GM12878 (cell line): ENCODE measurements around the gene SERPINI1. TPM values are rescaled to one million over a fixed set of nuclear protein-coding genes. Genes with fewer than 3 reads are reported as not detected.

Experiments used
- BCL11A ChIP-seq: IDR thresholded peaks from 2 replicates; pipeline ENCODE4 v1.6.1; 2011; ENCODE audit warnings: low read depth, low read length
- CBFB ChIP-seq: IDR thresholded peaks from 2 replicates; pipeline ENCODE4 v1.6.1; 2016; ENCODE audit warnings: antibody characterized with exemption, low read depth
- HSF1 ChIP-seq: fragments of 150-350 bp; IDR thresholded peaks from 2 replicates; pipeline ENCODE4 v1.6.1; 2014; ENCODE audit warnings: mild to moderate bottlenecking, low read depth, low read length
- JUNB ChIP-seq: IDR thresholded peaks from 2 replicates; pipeline ENCODE4 v1.6.1; 2016; ENCODE audit warnings: antibody characterized with exemption, mild to moderate bottlenecking
- MAX ChIP-seq: IDR thresholded peaks from 2 replicates; pipeline ENCODE4 v1.6.1; 2012; ENCODE audit warnings: low read depth, low read length, improper control_type of control experiment
- MEF2B ChIP-seq: fragments of 450-650 bp; IDR thresholded peaks from 2 replicates; pipeline ENCODE4 v1.6.1; 2018; ENCODE audit warnings: mild to moderate bottlenecking, moderate library complexity; ENCODE audit not compliant: partially characterized antibody, poor library complexity, severe bottlenecking
- NFYB ChIP-seq: IDR thresholded peaks from 2 replicates; pipeline ENCODE4 v1.6.1; 2011; ENCODE audit warnings: low read depth, mild to moderate bottlenecking, low read length, improper control_type of control experiment, moderate library complexity; ENCODE audit not compliant: insufficient read depth
- NR2C2 ChIP-seq: IDR thresholded peaks from 2 replicates; pipeline ENCODE4 v1.6.1; 2011; ENCODE audit warnings: borderline replicate concordance, low read depth; ENCODE audit not compliant: control insufficient read depth, insufficient read length
- RCOR1 ChIP-seq: conservative IDR thresholded peaks from 2 replicates; pipeline ENCODE4 v1.6.1; 2012; ENCODE audit warnings: low read depth, low read length, improper control_type of control experiment
- RUNX3 ChIP-seq: IDR thresholded peaks from 2 replicates; pipeline ENCODE4 v1.6.1; 2012; ENCODE audit warnings: low read length, inconsistent platforms
- SMAD1 ChIP-seq: fragments of 450-650 bp; IDR thresholded peaks from 2 replicates; pipeline ENCODE4 v1.6.1; 2018; ENCODE audit warnings: mild to moderate bottlenecking, low read depth; ENCODE audit not compliant: partially characterized antibody
- SP1 ChIP-seq: IDR thresholded peaks from one replicate; pipeline ENCODE4 v1.6.1; 2011; ENCODE audit warnings: low read depth, low read length
- SUPT20H ChIP-seq: IDR thresholded peaks from 2 replicates; pipeline ENCODE4 v1.6.1; 2011; ENCODE audit warnings: low read depth, mild to moderate bottlenecking, low read length, moderate library complexity, borderline replicate concordance; ENCODE audit not compliant: control insufficient read depth
- WRNIP1 ChIP-seq: IDR thresholded peaks from 2 replicates; pipeline ENCODE4 v1.6.1; 2011; ENCODE audit warnings: low read depth, low read length, improper control_type of control experiment, borderline replicate concordance
- YBX1 ChIP-seq: fragments of 450-650 bp; IDR thresholded peaks from 2 replicates; pipeline ENCODE4 v1.6.1; 2016; ENCODE audit warnings: antibody characterized with exemption
- ZNF217 ChIP-seq: fragments of 450-650 bp; IDR thresholded peaks from 2 replicates; pipeline ENCODE4 v1.6.1; 2017; ENCODE audit warnings: antibody characterized with exemption, mild to moderate bottlenecking
- polyA plus RNA-seq, 11 experiments: library from polyadenylated mRNA; depleted of rRNA in 4 of 11; unstranded in 6 of 11; stranded (reverse) in 5 of 11; fragments of >200 nt; fragmentation: Nextera tagmentation in 4 of 11; fragmentation: Illumina TruSeq in 1 of 11; extraction: Ambion mirVana in 4 of 11; extraction: Trizol in 1 of 11; gene quantifications; 1 replicate in 1 of 11; 2 replicates in 10 of 11; pipeline versions ENCODE4 v1.2.1 to v1.2.3, GENCODE V29; 2011 to 2016; ENCODE audit warnings: inconsistent platforms in 2 of 11, missing spikeins in 2 of 11, low read depth in 1 of 11
- total RNA-seq, 4 experiments: library from RNA; depleted of rRNA in 3 of 4; stranded (reverse); fragments of >200 nt in 3 of 4; fragmentation: Illumina TruSeq in 1 of 4; extraction: Trizol in 1 of 4; gene quantifications; 2 replicates each; pipeline versions ENCODE4 v1.2.1 to v1.2.3, GENCODE V29; 2013 to 2021
- TF ChIP-seq, protein P1 (sequence below): fragments of 450-650 bp; IDR thresholded peaks from 2 replicates; pipeline ENCODE4 v1.6.1; 2017; ENCODE audit warnings: borderline replicate concordance
- TF ChIP-seq, protein P2 (sequence below): fragments of 450-650 bp; formaldehyde crosslinking; IDR thresholded peaks from 2 replicates; pipeline ENCODE4 v1.4.0; 2020; ENCODE audit warnings: mild to moderate bottlenecking, moderate library complexity
- TF ChIP-seq, protein P3 (sequence below): IDR thresholded peaks from 2 replicates; pipeline ENCODE4 v1.6.1; 2012; ENCODE audit warnings: low read length, inconsistent platforms
- TF ChIP-seq, protein P4 (sequence below): IDR thresholded peaks from 2 replicates; pipeline ENCODE4 v1.6.1; 2011; ENCODE audit warnings: low read depth, mild to moderate bottlenecking, low read length, moderate library complexity, borderline replicate concordance; ENCODE audit errors: extremely low read depth
- TF ChIP-seq, protein P5 (sequence below): fragments of 450-650 bp; IDR thresholded peaks from 2 replicates; pipeline ENCODE4 v1.6.1; 2014; ENCODE audit warnings: mild to moderate bottlenecking

SERPINI1 gene
- total and polyA plus RNA-seq, 10 of the 15 experiments (the other 5 are each of a cell fraction or from before 2014, with no cell fraction given), result 1.5 to 7.6 (median 3.6) TPM

- TF ChIP-seq, protein P1, sequence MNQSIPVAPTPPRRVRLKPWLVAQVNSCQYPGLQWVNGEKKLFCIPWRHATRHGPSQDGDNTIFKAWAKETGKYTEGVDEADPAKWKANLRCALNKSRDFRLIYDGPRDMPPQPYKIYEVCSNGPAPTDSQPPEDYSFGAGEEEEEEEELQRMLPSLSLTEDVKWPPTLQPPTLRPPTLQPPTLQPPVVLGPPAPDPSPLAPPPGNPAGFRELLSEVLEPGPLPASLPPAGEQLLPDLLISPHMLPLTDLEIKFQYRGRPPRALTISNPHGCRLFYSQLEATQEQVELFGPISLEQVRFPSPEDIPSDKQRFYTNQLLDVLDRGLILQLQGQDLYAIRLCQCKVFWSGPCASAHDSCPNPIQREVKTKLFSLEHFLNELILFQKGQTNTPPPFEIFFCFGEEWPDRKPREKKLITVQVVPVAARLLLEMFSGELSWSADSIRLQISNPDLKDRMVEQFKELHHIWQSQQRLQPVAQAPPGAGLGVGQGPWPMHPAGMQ, result no peak
- no peak for TF ChIP-seq YBX1
- TF ChIP-seq RUNX3, result peak; percentile 59; the same call in 1 of the 2 replicates
- TF ChIP-seq, protein P2, sequence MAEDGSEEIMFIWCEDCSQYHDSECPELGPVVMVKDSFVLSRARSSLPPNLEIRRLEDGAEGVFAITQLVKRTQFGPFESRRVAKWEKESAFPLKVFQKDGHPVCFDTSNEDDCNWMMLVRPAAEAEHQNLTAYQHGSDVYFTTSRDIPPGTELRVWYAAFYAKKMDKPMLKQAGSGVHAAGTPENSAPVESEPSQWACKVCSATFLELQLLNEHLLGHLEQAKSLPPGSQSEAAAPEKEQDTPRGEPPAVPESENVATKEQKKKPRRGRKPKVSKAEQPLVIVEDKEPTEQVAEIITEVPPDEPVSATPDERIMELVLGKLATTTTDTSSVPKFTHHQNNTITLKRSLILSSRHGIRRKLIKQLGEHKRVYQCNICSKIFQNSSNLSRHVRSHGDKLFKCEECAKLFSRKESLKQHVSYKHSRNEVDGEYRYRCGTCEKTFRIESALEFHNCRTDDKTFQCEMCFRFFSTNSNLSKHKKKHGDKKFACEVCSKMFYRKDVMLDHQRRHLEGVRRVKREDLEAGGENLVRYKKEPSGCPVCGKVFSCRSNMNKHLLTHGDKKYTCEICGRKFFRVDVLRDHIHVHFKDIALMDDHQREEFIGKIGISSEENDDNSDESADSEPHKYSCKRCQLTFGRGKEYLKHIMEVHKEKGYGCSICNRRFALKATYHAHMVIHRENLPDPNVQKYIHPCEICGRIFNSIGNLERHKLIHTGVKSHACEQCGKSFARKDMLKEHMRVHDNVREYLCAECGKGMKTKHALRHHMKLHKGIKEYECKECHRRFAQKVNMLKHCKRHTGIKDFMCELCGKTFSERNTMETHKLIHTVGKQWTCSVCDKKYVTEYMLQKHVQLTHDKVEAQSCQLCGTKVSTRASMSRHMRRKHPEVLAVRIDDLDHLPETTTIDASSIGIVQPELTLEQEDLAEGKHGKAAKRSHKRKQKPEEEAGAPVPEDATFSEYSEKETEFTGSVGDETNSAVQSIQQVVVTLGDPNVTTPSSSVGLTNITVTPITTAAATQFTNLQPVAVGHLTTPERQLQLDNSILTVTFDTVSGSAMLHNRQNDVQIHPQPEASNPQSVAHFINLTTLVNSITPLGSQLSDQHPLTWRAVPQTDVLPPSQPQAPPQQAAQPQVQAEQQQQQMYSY, result no peak
- no peak for TF ChIP-seq CBFB
- no peak for TF ChIP-seq NR2C2
- no peak for TF ChIP-seq MAX
- TF ChIP-seq WRNIP1, result no peak
- TF ChIP-seq, protein P3, sequence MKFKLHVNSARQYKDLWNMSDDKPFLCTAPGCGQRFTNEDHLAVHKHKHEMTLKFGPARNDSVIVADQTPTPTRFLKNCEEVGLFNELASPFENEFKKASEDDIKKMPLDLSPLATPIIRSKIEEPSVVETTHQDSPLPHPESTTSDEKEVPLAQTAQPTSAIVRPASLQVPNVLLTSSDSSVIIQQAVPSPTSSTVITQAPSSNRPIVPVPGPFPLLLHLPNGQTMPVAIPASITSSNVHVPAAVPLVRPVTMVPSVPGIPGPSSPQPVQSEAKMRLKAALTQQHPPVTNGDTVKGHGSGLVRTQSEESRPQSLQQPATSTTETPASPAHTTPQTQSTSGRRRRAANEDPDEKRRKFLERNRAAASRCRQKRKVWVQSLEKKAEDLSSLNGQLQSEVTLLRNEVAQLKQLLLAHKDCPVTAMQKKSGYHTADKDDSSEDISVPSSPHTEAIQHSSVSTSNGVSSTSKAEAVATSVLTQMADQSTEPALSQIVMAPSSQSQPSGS, result peak; percentile 39; the same call in 1 of the 2 replicates
- TF ChIP-seq, protein P4, sequence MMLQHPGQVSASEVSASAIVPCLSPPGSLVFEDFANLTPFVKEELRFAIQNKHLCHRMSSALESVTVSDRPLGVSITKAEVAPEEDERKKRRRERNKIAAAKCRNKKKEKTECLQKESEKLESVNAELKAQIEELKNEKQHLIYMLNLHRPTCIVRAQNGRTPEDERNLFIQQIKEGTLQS, result no peak
- TF ChIP-seq SP1, result no peak
- TF ChIP-seq RCOR1, result no peak
- TF ChIP-seq SMAD1, result no peak
- peak; percentile 91 for TF ChIP-seq MEF2B
- peak; percentile 34; the same call in 1 of the 2 replicates for TF ChIP-seq JUNB
- peak; percentile 90 for TF ChIP-seq ZNF217
- TF ChIP-seq NFYB, result no peak
- TF ChIP-seq, protein P5, sequence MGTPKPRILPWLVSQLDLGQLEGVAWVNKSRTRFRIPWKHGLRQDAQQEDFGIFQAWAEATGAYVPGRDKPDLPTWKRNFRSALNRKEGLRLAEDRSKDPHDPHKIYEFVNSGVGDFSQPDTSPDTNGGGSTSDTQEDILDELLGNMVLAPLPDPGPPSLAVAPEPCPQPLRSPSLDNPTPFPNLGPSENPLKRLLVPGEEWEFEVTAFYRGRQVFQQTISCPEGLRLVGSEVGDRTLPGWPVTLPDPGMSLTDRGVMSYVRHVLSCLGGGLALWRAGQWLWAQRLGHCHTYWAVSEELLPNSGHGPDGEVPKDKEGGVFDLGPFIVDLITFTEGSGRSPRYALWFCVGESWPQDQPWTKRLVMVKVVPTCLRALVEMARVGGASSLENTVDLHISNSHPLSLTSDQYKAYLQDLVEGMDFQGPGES, result no peak
- no peak for TF ChIP-seq BCL11A
- no peak for TF ChIP-seq SUPT20H
- no peak for TF ChIP-seq HSF1
Observed at GRCh38 chr3:167773584-167773983, 38.1 kb downstream of the SERPINI1 start (continued).
